ENCODE data around the gene GNPNAT1.
"Not testable (repeated sequence)": the region's sequence is repeated elsewhere in the genome, so short reads cannot be mapped to it uniquely, and the experiment has no call there.

Gene GNPNAT1

DNA sequence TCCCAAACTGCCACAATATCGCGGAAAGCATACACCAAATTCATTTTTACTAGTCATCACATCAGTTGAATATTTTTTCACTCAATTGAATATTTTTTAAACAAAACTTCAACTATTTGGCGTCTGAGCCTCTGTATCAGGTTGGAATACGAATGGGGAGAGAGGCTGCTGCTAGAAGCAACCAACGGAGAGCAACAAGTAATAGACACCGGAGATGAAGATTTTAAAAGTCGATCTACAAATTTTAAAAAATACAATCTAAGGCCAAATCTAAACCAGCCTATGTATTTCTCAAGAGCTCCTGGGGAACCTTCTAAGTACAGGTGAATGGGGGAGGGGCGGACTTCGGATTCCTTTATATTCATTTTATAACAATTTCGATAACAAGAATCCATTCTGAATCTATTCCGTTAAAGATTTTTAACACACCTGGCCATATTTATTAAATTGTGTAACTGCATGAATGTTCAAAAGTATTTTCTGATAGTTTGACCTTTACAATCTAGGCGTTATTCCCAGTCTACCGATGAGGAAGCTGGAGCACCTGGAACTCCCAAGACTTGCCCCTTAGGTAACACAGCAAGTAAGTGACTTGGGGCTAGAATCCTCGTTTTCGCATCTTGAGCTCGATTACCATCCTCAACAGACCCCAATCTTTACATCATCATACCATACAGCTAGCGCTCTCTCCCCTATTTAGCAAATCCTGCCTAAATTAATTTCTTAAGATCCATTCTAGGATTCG lies 1.2 kb downstream of the GNPNAT1 start:
- DNase-seq (ENCODE audit: low read depth, low spot score) = no peak

GRCh38 chr14:52789118-52789517 lies 2.3 kb downstream of the GNPNAT1 start:
- no peak for DNase-seq (ENCODE audit: low read depth, low spot score)

DNA sequence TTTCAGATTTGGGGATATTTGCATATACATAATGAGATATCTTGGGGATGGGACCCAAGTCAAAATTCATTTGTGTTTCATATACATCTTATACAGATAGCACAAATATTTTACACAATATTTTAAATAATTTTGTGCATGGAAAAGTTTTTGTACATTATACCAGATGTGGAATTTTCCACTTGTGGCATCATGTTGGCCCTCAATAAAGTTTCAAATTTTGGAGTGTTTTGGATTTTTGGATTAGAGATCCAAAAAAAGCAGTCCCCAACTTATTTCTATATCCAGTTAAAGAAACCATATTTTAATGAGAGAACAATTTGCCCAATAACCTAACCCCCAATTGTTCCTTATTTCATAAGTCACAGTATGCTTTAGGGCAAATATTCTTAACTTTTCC lies 4.5 kb downstream of the GNPNAT1 start:
- DNase-seq (ENCODE audit: low read depth, low spot score) = no peak

- DNase-seq (ENCODE audit: low read depth, low spot score) = no peak
Observed at GRCh38 chr14:52783206-52783605, 8.2 kb downstream of the GNPNAT1 start.

- no peak for DNase-seq (ENCODE audit: low read depth, low spot score)
Observed at GRCh38 chr14:52781629-52782028, 9.8 kb downstream of the GNPNAT1 start.

DNA sequence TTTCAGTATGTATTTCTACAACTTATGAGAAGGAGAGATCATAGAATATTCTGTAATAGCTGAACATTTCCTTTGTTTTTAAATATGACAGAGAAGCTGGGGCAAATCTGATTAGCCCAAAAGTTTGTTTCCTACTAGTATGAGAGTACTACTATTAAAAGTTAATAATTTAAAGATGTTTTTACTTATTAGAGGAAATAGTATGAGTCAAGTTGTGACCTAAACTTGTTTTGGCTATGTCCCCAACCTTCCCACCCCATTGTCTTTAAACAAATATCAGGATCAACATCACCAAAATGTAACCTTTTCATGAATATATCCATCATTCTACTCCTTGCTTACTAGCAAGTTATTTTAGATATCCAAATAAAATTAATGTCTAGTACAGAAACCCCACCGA lies 10.5 kb downstream of the GNPNAT1 start:
- no peak for DNase-seq (ENCODE audit: low read depth, low spot score)

DNA sequence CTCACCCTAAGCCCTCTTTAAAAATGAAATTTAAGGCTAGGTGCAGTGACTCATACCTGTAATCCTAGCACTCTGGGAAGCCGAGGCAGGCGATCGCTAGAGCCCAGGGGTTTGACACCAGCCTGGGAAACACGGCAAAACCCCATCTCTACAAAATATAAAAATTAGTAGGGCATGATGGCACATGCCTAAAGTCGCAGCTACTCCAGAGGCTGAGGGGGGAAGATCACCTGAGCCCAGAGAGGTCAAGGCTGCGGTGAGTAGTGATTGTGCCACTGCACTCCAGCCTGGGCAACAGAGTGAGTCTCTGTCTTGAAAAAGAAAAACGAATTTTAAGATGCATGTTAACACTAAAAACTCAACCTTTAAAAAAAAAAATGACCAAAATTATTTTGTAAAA lies 12.7 kb downstream of the GNPNAT1 start:
- DNase-seq (ENCODE audit: low read depth, low spot score) = no peak

DNA sequence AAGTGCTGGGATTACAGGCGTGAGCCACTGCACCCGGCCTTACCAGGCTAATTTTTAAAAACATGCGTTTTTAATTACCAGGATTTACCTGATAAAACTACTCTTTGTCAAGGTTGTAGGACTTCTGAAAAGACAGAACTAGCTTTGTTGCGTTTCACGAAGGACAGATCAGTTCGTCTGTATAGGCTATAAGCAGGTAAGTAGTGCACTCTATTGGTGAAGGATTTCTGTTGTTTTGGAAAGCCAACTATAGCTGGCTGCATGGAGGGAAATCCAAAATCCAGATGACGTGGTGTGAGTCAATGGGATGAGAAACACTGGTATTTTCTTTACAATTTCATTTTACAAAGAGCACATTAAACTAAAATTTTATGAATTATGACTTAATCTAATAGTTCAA lies 14.6 kb downstream of the GNPNAT1 start:
- DNase-seq (ENCODE audit: low read depth, low spot score) = no peak

GRCh38 chr14:52769887-52770286 lies 21.5 kb downstream of the GNPNAT1 start:
- DNase-seq (ENCODE audit: low read depth, low spot score) = no peak

- DNase-seq (ENCODE audit: low read depth, low spot score) = no peak
Observed at GRCh38 chr14:52767058-52767833, 24.2 kb downstream of the GNPNAT1 start.

- DNase-seq (ENCODE audit: low read depth, low spot score) = not testable (repeated sequence)
Observed at GRCh38 chr14:52762923-52763322, 28.5 kb downstream of the GNPNAT1 start.

DNA sequence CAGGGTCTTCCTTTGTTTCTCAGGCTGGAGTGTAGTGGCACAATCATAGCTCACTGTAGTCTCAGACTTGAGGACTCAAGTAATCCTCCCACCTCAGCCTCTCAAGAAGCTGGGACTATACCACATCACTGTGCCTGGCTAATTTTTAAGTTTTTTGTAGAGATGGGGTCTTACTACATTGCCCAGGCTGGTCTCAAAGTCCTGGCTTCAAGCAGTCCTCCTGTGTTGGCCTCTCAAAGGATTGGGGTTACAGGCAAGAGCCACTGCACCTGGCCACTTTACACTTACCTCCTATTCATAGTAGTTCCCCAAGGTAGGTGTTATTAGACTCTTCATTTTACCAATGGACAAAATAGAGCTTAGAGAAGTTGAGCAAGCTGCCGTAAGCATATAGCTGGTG lies 32.3 kb downstream of the GNPNAT1 start:
- DNase-seq (ENCODE audit: low read depth, low spot score) = no peak

DNA sequence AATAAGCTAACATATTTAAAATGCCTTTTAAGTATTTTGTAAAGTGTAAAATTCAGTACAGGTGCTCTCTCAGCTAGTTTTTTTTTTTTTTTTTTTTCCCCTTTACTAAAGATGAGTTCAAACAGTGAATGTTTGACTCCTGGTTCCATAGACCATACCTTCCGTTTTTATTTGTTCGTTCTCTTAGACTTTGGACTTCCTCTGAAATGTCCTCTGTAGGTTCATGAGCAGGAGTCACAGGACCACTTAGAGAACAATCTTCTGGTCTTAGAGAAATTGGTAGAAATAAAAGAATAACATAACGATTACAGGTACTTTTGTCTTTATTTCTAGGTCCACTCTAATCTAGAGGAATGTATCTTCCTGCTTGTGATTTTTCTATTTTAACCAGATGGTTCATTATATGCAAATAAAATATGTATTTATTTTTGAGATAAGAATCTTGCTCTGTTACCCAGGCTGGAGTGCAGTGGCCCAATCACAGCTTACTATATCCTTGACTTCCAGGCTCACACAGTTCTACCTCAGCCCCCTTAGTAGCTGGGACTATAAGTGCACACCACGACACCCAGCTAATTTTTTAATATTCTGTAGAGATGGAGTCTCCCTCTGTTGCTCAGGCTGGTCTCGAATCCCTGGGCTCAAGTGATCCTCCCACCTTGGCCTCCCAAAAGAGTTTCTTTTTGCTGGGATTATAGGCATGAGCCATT lies 35.6 kb downstream of the GNPNAT1 start:
- no peak for DNase-seq (ENCODE audit: low read depth, low spot score)

DNA sequence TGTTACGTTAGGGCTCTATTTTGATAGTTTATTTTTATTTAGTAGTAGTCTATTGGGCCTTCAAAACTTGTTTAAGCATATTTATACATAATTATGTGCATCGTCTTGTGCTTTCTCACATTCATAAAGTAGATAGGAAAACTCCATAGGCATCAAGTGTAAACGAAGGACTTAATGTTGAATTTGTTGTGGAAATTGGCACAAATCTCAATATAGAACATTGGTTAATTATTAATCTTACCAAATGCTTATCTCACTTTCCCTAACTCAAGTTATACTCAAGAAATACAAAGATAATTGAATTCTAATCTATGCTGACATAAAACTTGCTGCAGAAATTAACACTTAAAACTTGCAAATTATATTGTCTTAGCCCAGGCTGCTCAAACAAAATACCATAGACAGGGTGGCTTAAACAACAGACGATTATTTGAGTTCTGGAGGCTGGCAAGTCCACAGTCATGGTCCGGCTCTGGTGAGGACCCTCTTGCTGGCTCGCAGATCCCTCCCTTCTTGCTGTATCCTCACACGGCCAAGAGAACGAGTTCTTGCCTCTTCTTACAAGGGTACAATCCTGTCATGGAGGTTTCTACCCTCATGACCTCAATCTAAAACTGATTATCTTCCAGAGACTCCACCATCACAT lies 42.6 kb downstream of the GNPNAT1 start:
- no peak for DNase-seq (ENCODE audit: low read depth, low spot score)

DNA sequence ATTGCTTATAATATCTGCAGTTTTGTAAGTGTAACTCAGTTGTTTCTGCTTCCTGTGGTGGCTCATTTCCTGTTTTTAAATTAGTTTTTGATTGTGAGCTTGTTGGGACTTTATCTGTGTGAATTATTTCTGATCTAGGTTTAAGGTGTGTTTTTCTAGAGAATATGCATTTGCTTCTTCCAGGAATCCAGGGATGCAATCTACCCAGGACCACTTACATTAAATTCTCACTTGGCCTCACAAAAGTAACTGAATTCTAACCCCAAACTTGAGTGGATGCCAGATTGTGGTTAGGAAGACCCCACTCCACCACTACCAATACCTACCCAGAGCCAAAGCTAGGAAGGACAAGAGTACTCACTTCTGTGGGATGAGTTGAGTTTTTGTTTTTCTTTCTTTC lies 49.5 kb downstream of the GNPNAT1 start:
- no peak for DNase-seq (ENCODE audit: low read depth, low spot score)

GRCh38 chr14:52740751-52741150 lies 50.7 kb downstream of the GNPNAT1 start:
- no peak for DNase-seq (ENCODE audit: low read depth, low spot score)

GRCh38 chr14:52738409-52738808 lies 53.0 kb downstream of the GNPNAT1 start:
- DNase-seq (ENCODE audit: low read depth, low spot score) = no peak

- no peak for DNase-seq (ENCODE audit: low read depth, low spot score)
Observed at GRCh38 chr14:52735921-52736489, 55.4 kb downstream of the GNPNAT1 start.

- DNase-seq (ENCODE audit: low read depth, low spot score) = no peak
Observed at GRCh38 chr14:52733824-52734223, 57.6 kb downstream of the GNPNAT1 start.

DNA sequence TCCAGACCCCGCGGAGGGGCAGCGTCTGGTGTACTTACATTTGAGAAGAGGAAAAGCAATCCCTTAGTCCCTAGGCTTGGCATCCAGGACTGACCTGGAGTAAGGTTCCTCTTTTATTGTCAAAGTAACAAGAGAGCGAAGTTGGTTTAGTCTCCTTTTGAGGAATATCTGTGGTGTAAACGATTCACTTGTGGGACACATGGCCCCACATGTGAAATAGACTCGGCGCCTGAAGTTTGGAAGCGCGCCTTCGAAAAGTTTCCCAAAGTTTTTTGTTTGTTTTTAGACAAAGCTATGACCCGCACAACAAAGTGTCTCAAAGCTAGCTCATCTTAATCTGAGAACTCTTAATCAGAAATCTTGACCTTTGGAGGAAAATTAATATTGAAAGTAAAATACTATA lies 60.7 kb downstream of the GNPNAT1 start:
- DNase-seq (ENCODE audit: low read depth, low spot score) = no peak

DNA sequence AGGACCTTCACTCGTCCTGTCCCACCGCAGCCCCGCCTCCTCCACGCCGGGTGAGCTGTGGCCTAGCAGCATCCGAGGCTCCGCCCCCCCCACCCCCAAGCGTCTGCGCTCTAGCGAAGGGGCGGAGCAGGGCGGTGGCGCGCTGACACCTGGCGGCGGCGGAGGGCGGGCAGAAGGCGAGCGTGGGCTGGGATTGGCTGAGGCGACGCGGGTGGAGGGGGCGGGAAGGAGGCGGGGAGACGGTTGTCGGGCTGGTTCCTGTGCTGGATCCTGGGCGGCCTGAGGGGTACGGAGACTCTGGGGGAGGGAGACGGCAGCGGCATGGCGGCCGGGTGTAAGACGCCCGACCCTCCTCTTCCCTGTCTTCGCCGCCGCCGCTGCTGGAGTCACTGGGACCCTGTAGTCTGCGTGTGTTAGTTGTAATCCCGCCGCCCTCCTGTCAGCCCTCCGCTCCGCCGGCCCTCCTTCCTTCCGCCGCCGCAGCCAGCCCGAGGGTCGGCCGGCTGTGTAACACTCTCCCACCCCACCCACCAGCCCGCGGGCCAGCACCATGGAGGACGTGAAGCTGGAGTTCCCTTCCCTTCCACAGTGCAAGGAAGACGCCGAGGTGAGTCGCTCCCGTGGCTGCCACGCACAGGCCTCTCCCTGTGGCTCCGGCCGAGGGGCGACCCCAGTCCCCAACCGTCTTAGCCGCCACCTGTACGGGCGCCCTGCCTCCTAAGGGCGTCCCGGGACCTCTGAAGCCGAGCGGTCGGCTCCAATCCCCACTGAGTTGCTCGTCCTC lies 61.3 kb downstream of the GNPNAT1 start, which contains the start of gene STYX:
Gene STYX, plus strand, starts transcription at position 242 of the 784 bp plus-strand sequence. Its CDS starts 309 bp downstream, at position 551.
- peak; percentile 98 for DNase-seq (ENCODE audit: low read depth, low spot score)
